ENCODE measurements around the gene PHACTR3.
"Not testable (repeated sequence)": the region's sequence is repeated elsewhere in the genome, so short reads cannot be mapped to it uniquely, and the experiment has no call there.

Gene PHACTR3

DNA sequence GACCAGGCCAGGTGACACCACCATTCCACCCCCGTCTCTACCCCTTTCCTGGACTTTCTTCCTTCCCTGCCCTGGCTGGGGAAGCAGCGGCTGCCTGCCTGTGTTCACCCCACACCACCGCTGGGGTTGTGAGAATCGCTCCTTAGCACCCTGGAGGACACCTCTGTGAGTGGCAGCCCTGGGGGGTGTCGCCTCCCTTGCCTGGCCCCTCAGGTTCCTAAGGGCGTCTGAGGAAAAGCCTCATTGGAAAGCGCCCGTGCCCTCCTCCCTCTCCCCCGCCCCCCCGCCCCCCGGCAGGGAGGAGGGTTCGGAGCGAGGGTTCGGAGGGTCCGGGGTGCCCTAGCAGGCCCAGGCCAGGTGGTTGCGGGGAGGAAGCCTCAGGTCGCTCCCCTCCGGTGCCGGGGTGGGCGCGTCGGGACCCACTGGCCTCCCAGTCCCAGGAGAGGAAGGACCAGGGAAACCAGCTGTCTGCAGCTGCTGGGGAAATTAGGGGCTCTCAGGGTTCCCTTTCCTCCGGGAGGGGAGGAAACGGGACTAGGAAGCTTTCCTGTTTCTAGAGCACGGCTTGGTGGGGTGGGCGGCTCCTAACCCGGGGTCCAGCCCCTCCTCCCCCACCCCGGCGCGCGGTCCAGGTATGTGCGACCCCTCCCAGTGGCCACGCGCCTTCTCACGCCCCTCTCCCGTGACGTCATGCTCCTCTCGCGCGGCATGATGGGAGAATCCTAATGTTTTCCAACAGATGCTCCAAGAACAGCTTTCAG, at the start of gene PHACTR3:
Gene PHACTR3 (plus strand): TSS at position 760 of the 761 bp plus-strand sequence. CDS start 475 bp downstream, outside the sequence.
- DNase-seq (ENCODE audit: low spot score) = no peak

DNA sequence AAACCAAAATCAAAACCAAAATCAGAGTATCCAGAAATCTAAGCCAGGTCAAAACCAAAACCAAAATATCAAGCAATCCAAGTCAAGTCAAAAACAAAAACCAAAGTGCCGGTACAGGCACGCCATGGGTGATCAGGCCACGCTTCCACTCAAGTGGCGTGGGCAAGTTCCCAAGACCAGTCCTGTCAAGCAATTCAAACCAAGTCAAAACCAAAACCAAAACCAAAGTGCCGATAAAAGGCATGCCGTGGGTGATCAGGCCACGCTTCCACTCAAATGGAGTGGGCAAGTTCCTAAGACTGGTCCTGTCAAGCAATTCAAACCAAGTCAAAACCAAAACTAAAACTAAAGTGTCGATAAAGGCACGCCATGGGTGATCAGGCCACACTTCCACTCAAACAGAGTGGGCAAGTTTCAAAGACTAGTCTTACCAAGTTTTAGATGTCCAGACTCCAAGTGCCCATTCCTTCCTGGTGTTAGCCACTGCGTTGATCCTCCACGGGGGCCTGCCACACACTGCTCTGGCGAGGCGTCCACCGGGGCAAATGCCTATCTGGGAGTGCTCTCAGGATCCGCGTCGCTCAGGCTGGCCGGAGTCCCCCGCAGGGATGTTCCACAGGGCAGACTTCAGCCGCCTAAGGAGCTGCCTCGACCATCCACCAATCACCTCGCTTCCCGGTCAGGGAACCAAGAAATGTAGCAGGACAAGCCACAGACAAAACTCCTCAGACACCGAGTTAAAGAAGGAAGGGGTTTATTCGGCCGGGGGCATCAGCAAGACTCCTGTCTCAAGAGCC, 46.4 kb upstream of the PHACTR3 start:
- DNase-seq (ENCODE audit: low spot score) = not testable (repeated sequence)

DNA sequence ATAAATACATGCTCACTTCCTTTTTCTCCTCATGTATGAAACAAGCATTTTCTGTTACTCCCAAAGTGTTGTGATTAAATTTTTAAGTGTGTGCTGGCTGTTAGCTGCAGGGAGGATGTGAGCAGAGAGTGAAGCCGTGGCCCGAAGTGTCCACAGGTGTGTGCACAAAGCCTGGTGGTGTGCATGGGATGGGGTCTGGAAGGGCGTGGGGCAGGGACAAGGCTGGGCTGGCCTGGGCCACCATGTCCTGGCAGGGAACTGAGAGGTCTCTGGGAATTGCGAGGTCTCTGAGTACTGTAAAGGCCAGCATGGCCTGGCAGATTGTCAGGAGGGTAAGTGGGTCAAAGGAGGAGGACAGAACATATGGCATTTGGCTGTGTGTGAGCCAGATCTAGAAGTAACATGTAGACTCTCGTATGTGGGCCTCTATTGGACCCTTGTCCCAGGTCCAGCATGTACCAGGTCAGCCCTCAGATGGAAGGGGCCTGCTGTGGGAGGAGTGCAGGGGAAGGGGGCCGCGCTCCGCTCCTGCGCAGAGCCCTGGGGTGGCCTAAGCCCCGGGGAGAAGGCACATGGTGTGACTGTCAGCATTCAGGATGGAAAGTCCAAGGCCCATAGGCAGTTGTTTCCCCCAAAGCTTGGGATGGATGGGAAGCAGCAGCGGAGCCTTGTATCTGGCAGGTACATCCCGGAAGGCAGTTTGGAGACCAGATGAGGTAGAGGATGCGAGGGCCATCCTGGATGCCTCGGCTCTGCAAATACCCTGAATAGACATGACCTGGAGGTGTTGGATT, 45.1 kb upstream of the PHACTR3 start:
- DNase-seq (ENCODE audit: low spot score) = no peak

DNA sequence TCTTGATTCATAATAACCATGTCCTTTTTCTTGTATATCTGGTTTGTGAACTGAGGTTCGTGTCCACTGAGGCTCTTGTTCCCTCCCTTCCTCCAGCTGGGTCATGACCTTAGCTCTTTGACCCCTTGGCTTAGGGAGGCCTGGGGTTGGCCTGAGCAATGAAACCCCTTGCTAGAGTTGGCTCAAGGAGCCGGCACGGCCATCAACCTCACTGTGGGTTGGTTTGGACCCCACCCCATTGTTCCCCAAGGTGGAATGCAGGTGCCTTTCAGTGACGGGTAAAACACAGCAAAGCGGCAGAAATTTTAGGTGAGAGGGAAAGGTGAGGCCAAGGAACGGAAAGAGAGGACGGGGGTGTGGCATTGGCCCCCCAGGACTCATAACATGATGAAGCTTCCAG, 44.5 kb upstream of the PHACTR3 start:
- no peak for DNase-seq (ENCODE audit: low spot score)

DNA sequence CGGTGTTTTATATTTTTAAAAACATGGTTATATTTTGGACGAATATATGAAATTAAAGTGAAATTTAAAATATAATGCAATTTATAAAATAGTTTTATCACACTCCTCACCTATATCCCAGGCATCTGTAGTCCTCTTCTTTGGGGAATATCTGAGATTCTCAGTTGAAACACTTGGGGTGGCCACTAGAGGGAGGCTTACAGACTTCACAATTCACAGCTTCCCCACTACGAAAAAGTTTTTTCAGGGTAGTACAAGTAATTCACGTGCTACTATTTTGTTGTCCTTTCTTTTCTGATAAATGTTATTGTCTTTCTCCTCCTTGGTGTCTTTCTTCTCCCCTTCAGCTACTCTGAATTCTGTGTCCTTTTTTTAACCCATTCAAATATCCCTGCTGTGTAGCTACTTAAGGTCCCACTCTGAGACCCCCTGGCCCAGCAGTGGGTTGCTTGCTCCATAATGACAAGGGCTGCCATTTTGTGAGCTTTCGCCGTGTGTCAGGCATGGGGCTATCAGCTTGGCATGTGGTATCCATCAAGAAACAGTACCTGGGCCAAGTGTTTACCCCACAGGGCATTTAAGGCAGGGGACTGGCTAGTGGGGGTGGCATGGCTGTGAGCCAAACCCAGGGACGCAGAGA, 43.6 kb upstream of the PHACTR3 start:
- DNase-seq (ENCODE audit: low spot score) = peak; percentile 23

DNA sequence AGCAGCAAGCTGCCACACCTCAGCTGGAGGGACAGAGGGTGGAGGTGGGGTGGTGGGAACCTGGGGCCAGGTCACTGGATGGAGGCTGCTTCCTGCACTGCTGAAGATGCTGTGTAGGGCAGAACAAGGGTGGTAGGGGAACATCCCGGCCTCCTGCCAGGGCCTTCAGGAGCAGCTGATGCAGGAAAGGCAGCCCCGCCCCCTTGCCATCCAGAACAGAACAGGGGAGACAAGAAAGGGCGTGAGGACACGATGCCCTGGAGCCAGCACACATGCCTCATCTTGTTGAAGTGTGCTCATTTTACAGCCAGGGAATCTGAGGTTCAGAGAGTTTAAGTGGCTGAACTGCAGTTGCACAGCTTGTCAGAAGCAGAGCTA, 43.1 kb upstream of the PHACTR3 start:
- no peak for DNase-seq (ENCODE audit: low spot score)

DNA sequence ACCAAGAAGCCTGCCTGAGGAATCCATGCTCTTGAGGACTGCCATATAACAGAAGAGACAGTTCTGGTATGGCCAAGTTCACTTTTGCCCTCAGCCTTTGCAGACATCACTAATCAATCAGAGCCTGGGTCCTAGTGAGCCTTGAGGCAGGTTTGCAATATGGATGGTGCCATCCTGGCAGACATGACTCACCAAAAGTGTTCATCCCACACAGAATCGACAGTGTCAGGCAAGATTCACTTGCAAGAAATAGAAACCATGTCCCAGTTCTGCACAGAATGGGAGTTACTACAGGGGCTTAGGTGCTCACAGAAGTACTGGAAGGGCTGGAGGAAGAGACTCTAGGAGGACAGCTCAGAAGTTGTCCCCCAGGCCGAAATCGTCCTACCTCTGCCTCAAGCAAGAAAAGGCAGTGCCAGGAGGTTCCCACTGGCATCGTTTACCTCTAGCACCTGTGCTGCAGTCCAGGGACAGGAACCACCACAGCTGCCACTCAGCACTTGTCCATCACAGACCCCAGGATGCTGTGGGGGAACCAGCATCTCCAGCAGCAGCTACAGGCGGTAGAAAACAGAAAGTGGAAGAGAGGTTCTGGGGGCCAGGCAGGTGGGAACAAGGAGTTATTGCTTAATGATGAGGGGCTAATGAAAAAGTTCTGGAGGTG, 42.6 kb upstream of the PHACTR3 start:
- DNase-seq (ENCODE audit: low spot score) = no peak

DNA sequence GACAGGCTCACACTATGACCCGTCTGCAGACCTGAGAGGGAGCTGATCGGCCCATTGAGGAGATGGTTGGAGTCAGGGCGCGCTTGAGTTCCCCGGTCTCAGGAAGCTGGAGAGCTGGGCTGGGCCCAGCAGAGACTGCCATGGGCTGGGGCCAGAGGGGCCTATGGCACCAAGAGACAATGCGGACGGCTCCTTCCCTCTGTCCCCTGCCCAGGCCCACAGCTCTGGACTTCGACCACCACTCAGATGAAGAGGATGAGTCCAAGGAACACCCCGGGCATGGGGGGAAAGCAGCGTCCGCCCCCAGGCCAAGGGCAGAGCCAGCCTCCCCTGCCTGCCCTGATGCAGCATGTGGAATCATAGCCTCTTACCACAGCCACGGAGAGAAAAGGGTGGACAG, 40.2 kb upstream of the PHACTR3 start:
- DNase-seq (ENCODE audit: low spot score) = no peak

DNA sequence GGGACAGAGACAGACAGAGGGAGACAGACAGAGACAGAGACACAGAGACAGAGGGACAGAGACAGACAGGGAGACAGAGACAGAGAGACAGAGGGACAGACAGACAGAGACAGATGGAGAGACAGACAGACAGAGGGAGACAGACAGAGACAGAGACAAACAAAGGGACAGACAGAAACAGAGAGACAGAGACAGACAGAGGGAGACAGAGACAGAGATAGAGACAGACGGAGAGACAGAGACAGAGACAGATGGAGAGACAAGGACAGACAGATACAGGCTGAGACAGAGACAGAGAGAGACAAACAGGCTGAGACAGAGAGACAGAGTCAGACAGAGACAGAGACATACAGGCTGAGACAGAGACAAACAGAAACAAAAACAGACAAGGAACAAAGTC, 39.4 kb upstream of the PHACTR3 start:
- DNase-seq (ENCODE audit: low spot score) = no peak

DNA sequence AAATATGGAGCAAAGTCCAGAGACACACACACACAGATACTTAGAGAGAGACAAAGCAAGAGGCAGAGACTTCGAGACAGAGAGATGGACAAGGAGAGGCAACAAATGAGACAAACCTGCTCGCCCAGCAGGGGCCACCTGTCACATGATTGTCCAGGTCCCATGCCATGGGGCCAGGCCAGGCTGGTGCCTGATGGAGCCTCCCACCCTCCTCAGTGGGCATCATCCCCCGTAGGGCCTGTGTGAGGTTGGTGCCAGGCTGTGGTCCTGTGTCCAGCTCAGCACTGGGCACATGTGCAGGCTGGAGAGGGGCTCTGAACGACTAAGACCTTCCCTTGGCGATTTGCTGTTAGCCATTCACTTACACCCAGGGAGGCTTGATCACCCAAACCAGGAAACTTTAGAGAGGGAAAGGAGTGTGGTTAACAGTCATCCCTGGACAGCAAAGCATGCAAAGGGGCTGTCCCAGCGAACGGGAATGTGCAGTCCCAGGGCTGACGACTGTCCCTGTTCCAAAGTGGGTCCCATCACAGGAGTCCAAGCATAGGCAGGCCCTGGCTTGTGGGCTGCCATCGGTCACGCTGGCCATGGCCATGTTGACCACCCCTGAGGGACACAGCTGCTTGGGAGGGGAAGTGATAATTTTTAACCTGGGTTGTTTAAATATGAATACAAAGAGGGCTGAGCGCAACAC, 38.4 kb upstream of the PHACTR3 start:
- no peak for DNase-seq (ENCODE audit: low spot score)

DNA sequence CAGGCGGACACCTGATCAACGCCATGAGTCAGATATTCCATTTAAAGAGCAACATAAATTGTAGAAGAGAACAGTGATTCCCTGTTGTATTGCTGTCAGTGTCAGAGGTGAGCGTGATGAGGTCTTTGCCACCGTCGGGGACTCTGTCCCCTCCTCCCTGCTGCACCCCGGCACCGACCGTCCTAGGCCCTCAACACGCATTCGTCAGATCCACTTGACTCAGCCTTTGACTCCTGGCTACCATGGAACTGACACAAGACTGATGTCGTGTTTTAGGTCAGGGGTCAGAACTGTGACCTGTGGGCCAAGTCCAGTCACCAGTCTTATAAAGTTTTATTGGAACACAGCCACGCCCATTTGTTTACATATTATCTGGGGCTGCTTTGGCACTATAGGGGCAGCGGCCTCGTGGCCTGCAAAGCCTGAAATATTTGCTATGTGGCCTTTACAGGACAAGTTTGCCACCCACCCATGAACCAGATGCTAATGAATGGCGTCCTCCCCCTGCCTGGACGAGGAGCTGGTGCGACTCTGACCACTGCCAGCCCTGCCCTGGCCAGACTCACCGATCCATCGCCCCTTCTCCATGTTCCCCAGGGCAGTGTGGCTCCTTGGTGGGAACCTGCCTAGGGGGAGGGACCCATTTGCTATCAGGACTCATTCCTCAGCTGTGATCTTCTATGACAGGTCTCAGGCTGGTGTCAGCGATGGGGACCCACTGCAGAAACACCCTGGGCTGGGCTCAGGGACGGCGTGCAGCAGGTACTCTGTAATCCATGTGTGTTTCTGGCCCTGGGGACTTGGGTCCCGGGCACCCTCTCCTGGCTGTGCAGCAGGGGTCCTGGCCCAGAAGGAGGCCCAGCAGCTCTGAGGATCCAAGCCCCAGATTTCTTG, 37.5 kb upstream of the PHACTR3 start:
- DNase-seq (ENCODE audit: low spot score) = no peak

DNA sequence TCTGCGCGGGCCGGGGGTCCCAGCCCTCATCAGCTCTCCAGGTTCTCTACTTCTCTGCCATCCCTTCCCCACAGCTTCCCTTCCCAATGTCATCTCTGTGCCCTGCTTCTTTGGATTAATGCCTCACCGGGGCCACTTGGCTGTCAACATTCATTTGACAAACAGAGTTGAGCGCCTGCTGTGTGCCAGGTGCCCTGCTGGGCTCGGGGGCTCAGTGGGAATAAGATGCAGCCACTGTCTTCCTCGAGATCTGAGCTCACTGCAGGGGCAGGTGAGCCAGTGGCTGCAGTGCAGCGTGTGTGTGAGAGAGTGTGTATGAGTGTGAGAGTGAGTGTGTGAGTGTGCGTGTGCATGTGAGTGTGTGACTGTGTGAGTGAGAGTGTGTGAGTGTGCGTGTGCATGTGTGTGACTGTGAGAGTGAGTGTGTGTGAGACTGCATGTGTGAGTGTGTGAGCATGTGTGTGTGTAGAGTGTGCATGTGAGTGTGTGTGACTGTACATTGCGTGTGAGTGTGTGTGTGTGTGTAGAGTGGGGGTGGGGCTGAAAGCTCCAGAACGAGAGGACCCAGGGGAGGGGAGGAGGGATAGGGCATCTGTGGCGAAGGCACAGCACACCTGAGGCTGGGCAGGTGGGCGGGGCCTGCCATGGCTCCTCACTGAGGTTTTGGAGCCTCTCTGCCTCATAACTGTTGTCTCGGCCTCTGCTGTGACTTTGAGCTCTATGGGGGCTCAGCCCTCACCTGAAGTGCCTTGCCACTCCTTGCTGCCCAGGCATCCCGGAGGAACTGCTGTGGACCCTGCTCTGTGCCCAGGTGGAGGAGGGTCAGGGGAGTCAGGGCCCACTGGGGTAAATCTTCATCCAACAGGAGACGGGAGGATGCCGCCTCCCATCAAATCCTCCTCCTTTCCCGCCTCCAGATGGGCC, 36.5 kb upstream of the PHACTR3 start:
- no peak for DNase-seq (ENCODE audit: low spot score)

DNA sequence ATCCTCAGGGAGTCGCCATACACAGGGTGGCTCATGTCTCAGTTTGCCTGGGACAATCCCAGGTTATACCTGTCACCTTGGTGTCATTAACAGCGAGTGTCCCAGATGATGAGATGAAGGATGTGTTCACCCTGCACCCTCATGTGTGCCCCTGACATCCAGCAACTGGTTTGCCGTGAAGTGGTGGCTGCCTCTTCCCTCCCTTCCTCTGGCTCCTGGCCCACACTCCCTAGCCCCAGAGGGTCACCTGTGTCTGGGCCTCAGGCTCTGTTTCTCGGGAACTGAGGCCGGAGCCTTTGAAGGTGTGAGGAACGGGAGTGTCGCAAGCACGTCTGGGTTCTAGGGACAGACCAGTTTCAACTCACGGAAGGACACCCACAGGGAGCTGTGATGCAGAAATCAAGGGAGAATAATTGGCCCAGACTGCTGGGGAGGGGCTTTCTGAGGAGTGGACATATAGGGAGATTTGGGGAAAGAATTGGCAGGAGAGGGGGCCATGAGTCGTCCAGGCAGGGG, 35.8 kb upstream of the PHACTR3 start:
- DNase-seq (ENCODE audit: low spot score) = no peak

DNA sequence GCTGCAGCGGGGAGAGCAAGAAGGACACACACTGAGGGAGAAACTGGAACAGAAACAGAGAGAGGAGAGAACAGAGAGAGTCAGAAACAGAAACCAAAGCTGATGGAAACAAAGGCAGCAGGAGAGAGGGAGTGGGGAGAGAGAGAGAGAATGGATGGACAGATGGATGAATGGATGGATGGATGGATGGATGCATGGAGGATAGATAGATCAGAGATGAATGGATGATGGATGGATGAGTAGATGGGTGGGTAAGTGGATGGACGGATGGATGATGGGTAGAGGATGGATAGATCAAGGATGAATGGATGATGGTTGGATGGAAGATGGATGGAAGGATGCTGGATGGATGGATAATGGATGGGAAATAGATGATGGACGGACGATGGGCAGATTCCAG, 35.0 kb upstream of the PHACTR3 start:
- DNase-seq (ENCODE audit: low spot score) = no peak

DNA sequence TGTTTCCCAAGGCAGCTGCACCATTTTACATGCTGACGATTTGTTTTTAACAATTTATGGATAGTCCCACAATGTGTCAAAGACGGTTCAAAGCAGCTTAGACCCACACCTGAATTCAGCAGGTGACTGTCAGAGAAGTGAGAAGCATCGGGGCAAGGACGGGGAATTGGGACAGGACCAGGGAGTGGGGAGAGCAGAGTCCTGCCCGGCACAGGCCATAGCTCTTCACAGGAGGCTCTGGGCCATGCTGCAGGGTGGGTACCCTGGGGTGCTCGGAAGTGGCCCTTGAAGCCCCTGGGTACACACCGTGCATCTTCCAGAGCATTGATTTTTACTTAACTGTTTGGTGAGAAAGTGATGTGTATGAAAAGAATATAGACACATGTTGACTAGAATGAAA, 33.2 kb upstream of the PHACTR3 start:
- no peak for DNase-seq (ENCODE audit: low spot score)

DNA sequence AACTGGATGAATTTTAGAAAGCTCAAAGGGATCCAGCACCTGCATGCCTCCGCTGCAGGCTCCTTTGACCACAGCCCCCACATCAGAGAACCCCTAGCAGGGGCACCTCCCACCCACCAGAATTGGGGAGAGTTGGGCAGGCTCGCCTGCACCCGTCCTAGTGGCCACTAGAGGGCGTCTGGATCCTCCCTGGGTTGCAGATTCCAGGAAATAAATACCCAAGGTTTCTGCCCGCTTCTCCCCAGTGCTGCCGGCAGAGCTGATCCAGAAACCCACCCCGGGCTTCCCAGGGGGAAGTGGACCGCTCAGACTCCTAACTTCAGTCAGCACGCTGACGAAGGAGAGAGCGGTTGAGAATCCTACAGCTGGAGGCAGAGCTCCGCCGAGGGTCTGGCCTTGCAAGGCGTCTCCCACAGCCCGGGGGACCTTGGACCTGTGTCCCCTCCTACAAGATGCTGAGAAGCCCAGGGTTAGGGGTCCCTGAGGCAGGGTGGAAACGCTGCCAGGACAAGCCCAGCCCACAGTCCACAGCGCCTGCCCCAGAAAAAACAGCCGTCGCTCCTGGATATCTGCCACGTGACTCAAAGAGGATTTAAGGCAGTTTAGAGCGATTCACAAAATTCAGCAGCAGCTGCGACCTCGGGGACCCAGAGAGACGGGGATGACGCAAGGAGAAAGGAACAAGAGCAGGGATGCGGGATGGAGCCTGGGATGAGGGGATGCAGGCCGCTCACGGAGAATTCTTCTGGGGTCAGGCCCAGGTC, 32.6 kb upstream of the PHACTR3 start:
- peak; percentile 55 for DNase-seq (ENCODE audit: low spot score)

DNA sequence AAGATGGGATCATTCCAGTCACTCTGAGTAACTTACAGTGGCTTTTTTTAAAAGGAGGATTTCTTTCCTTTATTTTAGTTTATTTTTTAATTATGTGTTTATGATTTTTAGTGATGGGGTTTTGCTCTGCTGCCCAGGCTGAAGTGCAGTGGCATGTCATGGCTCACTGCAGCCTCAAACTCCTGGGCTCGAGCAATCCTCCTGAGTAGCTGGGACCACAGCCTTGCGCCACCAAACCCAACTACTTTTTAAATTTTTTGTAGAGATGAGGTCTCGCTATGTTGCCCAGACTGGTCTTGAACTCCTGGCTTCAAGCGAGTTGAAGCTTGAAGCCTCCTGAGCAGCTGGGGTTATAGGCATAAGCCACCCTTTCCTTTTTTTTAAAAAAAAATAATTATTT, 31.8 kb upstream of the PHACTR3 start:
- DNase-seq (ENCODE audit: low spot score) = no peak

DNA sequence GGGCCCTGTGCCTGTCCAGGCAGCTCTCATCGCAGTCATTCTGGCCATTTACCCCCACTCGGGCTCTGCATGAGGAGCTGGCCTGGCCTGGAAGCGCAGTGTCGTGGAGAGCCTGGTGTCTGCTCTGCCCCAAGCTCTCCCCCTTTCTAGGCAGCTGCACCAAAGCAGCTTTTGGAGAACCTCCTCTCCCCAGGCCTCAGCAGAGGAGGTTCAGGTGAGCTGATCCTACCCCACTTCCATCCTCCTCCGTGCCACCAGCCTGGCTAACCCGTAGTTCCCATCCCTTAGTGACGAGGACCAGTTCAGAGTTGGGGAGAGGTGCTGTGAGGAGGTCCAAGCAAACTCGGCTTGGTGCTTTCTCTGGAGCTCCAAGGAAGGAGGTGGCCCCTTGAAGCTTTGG, 30.5 kb upstream of the PHACTR3 start:
- DNase-seq (ENCODE audit: low spot score) = no peak

All from kidney tubule cell (primary cell).